Subcutaneous adipose tissue (tissue), 4 donors: ENCODE measurements around the gene HAAO. TPM values are rescaled to one million over a fixed set of nuclear protein-coding genes. Genes with fewer than 3 reads are reported as not detected.

Source experiments
- CTCF ChIP-seq: fragments of 450-650 bp; IDR thresholded peaks from one replicate; pipeline ENCODE4 v1.5.1; 2016; ENCODE audit warnings: low read depth, mild to moderate bottlenecking, control low read depth, antibody characterized with exemption, moderate library complexity
- total RNA-seq, 4 donors: library from RNA; depleted of rRNA; stranded (reverse); fragments of >200 nt; gene quantifications; one replicate each; pipeline ENCODE4 v1.1.0, GENCODE V29; 2016

Gene HAAO
- total RNA-seq, 4 donors from 2014 or later, result 1.1 to 10.2 (median 5.9) TPM

GRCh38 chr2:42788882-42789281 is 3.5 kb downstream of the HAAO start:
- TF ChIP-seq CTCF, result no peak

DNA sequence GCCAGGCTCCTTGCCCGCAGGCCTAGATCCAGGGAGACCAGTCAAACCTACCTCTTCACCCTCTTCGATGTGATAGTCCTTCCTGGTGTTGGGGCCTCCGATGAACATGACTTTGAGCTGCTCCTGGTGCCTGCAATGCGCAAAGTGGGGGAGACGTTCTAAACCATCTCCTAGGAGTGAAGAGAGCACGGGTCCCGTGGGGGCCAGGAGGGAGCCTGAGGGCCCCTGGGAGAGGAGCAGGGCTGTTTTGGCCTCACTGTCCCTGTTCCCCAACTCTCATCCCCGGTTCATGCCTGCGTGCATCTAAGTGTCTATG is 3.9 kb downstream of the HAAO start:
- no peak for TF ChIP-seq CTCF

- no peak for TF ChIP-seq CTCF
These were observed 4.5 kb downstream of the HAAO start for GRCh38 chr2:42787788-42788477.

DNA sequence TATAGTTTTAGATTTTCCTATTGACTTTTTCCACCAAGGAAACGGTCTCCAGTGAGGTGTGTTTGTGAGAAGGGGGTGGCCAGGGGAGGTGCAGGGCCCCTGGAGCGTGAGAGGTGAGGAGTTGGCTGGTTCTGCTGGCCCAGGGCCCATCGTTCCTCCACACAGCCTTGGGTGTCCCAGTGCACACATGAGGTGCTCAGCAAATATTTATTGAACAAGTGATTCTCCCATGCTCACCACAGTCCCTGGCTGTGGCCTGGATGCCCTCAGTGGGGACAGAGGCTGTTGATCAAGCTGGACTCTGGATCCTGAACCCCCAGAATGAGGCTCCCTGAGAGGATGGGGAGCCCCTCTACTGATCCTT is 5.0 kb downstream of the HAAO start:
- no peak for TF ChIP-seq CTCF

GRCh38 chr2:42786561-42787345 is 5.6 kb downstream of the HAAO start:
- no peak for TF ChIP-seq CTCF

DNA sequence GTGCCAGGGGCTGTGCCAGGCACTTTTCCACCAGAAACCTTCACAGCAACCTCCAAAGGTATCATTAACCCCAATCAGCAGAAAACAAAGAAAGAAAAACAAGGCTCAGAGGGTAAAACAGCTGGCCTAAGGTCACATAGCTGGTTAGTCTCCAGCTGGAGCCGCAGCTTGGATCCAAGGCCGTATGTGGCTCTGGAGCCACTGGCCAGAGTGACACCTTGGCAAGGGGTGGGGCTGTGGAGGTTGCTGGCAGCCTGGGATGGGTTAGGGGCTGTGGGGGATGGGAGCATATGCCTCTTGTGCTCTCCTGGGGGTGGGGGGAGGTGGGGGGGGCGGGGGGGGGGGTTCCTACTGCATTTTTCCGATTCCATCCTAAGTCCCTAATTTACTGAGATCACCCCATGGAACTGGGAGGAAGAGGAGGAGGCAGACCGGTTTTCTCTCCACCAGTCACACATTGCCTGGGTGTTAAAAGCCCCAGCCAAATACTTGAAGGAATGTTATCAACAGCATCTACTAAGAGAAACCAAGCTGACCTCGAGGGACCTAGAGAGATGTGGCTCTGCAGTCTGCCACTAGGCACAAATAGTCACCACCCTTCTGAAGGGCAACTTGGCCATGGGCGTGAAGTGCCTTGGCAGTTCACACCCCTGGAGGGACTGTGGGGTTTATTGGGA is 8.0 kb downstream of the HAAO start:
- TF ChIP-seq CTCF, result no peak

GRCh38 chr2:42783511-42783910 is 8.9 kb downstream of the HAAO start:
- TF ChIP-seq CTCF, result no peak
